Body of pancreas (tissue), 4 donors: ENCODE measurements around the gene DHX38.

ENCODE experiments used
- CTCF ChIP-seq, 7 experiments: fragments of 450-650 bp in 4 of 7; fragments of 200-600 bp in 3 of 7; sonication (generic) in 3 of 7; IDR thresholded peaks; one replicate each; pipeline ENCODE4 v1.5.1; 2016 to 2019; ENCODE audit warnings: antibody characterized with exemption in 7 of 7
- POLR2A ChIP-seq, 3 donors: fragments of 450-650 bp; IDR thresholded peaks; one replicate each; pipeline ENCODE4 v1.6.1; 2016; ENCODE audit warnings: antibody characterized with exemption in 3 of 3, mild to moderate bottlenecking in 2 of 3

- TF ChIP-seq POLR2A (IDR thresholded peaks at IDR 0.05) (no peak), CTCF (IDR thresholded peaks at IDR 0.05) (no peak)
Measured at GRCh38 chr16:72073560-72074230, 20.0 kb upstream of the DHX38 start.
